GM23338 (cell line): ENCODE data around the gene CCNT2.

ENCODE experiments used
- CREB1 ChIP-seq: fragments of 250-450 bp; sonication (Bioruptor Pico); IDR thresholded peaks from 2 replicates; pipeline ENCODE4 v1.5.0; 2020; ENCODE audit warnings: low read depth, mild to moderate bottlenecking, moderate library complexity
- EZH2 ChIP-seq: fragments of 200-600 bp; sonication (generic); IDR thresholded peaks from one replicate; pipeline ENCODE4 v1.8.0; 2017; ENCODE audit warnings: antibody characterized with exemption, mild to moderate bottlenecking, low read depth; ENCODE audit not compliant: unreplicated experiment
- EZH2phosphoT487 ChIP-seq: fragments of 200-600 bp; sonication (generic); IDR thresholded peaks from one replicate; pipeline ENCODE4 v1.8.1; 2018; ENCODE audit warnings: antibody characterized with exemption; ENCODE audit not compliant: unreplicated experiment
- JUNB ChIP-seq: IDR thresholded peaks from one replicate; pipeline ENCODE4 v1.6.1; 2016; ENCODE audit warnings: antibody characterized with exemption; ENCODE audit not compliant: unreplicated experiment
- NANOG ChIP-seq: IDR thresholded peaks from 2 replicates; pipeline ENCODE4 v1.6.1; 2016; ENCODE audit warnings: antibody characterized with exemption, borderline replicate concordance
- POLR2AphosphoS5 ChIP-seq: IDR thresholded peaks from 2 replicates; pipeline ENCODE4 v1.6.1; 2016; ENCODE audit warnings: antibody characterized with exemption, low read depth
- STAT1 ChIP-seq: IDR thresholded peaks from one replicate; pipeline ENCODE4 v1.6.1; 2016; ENCODE audit warnings: antibody characterized with exemption; ENCODE audit not compliant: unreplicated experiment
- ZNF114 ChIP-seq: fragments of 250-450 bp; sonication (Bioruptor Pico); IDR thresholded peaks from 2 replicates; pipeline ENCODE4 v1.5.0; 2020; ENCODE audit warnings: mild to moderate bottlenecking, moderate library complexity
- ZNF331 ChIP-seq: fragments of 250-450 bp; sonication (Bioruptor Pico); IDR thresholded peaks from 2 replicates; pipeline ENCODE4 v1.5.0; 2020; ENCODE audit warnings: low read depth, mild to moderate bottlenecking, moderate library complexity
- TF ChIP-seq, protein P1 (sequence below), 2 experiments: fragments of 200-600 bp in 1 of 2; sonication (generic) in 1 of 2; conservative IDR thresholded peaks; 2 replicates each; pipeline versions ENCODE4 v1.5.1 to v1.6.1; 2016 to 2017; ENCODE audit warnings: antibody characterized with exemption in 2 of 2, low read depth in 2 of 2, mild to moderate bottlenecking in 2 of 2, moderate library complexity in 1 of 2
- TF ChIP-seq, protein P2 (sequence below): IDR thresholded peaks from one replicate; pipeline ENCODE4 v1.6.1; 2018; ENCODE audit warnings: antibody characterized with exemption; ENCODE audit not compliant: unreplicated experiment
- TF ChIP-seq, protein P3 (sequence below): IDR thresholded peaks from 2 replicates; pipeline ENCODE4 v1.6.1; 2016; ENCODE audit warnings: antibody characterized with exemption
- TF ChIP-seq, protein P4 (sequence below): fragments of 250-450 bp; sonication (Bioruptor Pico); IDR thresholded peaks from 2 replicates; pipeline ENCODE4 v1.5.0; 2020; ENCODE audit warnings: mild to moderate bottlenecking, moderate library complexity

DNA sequence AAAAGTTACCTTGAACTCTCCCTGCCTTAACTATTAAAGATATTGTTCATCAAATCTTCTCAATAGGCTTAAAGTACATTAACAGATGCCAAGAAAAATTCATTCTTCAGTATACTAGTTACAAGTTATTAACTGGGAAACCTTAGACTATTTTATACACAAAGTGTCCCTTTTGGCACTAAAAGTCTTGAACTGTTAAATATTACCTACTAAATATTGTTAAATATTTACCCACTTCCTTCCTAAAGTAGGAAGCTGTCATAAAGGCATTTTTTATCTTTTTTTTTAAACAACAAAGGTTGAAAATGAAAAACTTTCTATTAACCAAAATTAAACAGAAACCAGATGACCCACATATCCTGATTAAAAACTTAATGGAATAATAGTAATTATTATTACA lies 19.4 kb upstream of the CCNT2 start:
- no peak for TF ChIP-seq EZH2
- TF ChIP-seq, protein P1, sequence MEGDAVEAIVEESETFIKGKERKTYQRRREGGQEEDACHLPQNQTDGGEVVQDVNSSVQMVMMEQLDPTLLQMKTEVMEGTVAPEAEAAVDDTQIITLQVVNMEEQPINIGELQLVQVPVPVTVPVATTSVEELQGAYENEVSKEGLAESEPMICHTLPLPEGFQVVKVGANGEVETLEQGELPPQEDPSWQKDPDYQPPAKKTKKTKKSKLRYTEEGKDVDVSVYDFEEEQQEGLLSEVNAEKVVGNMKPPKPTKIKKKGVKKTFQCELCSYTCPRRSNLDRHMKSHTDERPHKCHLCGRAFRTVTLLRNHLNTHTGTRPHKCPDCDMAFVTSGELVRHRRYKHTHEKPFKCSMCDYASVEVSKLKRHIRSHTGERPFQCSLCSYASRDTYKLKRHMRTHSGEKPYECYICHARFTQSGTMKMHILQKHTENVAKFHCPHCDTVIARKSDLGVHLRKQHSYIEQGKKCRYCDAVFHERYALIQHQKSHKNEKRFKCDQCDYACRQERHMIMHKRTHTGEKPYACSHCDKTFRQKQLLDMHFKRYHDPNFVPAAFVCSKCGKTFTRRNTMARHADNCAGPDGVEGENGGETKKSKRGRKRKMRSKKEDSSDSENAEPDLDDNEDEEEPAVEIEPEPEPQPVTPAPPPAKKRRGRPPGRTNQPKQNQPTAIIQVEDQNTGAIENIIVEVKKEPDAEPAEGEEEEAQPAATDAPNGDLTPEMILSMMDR (conservative IDR thresholded peaks at IDR 0.05; ENCODE audit: low read depth in 2 of 2): no peak
- TF ChIP-seq POLR2AphosphoS5: no peak
- TF ChIP-seq, protein P2, sequence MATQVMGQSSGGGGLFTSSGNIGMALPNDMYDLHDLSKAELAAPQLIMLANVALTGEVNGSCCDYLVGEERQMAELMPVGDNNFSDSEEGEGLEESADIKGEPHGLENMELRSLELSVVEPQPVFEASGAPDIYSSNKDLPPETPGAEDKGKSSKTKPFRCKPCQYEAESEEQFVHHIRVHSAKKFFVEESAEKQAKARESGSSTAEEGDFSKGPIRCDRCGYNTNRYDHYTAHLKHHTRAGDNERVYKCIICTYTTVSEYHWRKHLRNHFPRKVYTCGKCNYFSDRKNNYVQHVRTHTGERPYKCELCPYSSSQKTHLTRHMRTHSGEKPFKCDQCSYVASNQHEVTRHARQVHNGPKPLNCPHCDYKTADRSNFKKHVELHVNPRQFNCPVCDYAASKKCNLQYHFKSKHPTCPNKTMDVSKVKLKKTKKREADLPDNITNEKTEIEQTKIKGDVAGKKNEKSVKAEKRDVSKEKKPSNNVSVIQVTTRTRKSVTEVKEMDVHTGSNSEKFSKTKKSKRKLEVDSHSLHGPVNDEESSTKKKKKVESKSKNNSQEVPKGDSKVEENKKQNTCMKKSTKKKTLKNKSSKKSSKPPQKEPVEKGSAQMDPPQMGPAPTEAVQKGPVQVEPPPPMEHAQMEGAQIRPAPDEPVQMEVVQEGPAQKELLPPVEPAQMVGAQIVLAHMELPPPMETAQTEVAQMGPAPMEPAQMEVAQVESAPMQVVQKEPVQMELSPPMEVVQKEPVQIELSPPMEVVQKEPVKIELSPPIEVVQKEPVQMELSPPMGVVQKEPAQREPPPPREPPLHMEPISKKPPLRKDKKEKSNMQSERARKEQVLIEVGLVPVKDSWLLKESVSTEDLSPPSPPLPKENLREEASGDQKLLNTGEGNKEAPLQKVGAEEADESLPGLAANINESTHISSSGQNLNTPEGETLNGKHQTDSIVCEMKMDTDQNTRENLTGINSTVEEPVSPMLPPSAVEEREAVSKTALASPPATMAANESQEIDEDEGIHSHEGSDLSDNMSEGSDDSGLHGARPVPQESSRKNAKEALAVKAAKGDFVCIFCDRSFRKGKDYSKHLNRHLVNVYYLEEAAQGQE: no peak
- no peak for TF ChIP-seq EZH2phosphoT487
- TF ChIP-seq, protein P3, sequence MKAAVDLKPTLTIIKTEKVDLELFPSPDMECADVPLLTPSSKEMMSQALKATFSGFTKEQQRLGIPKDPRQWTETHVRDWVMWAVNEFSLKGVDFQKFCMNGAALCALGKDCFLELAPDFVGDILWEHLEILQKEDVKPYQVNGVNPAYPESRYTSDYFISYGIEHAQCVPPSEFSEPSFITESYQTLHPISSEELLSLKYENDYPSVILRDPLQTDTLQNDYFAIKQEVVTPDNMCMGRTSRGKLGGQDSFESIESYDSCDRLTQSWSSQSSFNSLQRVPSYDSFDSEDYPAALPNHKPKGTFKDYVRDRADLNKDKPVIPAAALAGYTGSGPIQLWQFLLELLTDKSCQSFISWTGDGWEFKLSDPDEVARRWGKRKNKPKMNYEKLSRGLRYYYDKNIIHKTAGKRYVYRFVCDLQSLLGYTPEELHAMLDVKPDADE: no peak
- TF ChIP-seq ZNF114 (CRISPR knock-in tag): no peak
- no peak for TF ChIP-seq STAT1
- TF ChIP-seq, protein P4, sequence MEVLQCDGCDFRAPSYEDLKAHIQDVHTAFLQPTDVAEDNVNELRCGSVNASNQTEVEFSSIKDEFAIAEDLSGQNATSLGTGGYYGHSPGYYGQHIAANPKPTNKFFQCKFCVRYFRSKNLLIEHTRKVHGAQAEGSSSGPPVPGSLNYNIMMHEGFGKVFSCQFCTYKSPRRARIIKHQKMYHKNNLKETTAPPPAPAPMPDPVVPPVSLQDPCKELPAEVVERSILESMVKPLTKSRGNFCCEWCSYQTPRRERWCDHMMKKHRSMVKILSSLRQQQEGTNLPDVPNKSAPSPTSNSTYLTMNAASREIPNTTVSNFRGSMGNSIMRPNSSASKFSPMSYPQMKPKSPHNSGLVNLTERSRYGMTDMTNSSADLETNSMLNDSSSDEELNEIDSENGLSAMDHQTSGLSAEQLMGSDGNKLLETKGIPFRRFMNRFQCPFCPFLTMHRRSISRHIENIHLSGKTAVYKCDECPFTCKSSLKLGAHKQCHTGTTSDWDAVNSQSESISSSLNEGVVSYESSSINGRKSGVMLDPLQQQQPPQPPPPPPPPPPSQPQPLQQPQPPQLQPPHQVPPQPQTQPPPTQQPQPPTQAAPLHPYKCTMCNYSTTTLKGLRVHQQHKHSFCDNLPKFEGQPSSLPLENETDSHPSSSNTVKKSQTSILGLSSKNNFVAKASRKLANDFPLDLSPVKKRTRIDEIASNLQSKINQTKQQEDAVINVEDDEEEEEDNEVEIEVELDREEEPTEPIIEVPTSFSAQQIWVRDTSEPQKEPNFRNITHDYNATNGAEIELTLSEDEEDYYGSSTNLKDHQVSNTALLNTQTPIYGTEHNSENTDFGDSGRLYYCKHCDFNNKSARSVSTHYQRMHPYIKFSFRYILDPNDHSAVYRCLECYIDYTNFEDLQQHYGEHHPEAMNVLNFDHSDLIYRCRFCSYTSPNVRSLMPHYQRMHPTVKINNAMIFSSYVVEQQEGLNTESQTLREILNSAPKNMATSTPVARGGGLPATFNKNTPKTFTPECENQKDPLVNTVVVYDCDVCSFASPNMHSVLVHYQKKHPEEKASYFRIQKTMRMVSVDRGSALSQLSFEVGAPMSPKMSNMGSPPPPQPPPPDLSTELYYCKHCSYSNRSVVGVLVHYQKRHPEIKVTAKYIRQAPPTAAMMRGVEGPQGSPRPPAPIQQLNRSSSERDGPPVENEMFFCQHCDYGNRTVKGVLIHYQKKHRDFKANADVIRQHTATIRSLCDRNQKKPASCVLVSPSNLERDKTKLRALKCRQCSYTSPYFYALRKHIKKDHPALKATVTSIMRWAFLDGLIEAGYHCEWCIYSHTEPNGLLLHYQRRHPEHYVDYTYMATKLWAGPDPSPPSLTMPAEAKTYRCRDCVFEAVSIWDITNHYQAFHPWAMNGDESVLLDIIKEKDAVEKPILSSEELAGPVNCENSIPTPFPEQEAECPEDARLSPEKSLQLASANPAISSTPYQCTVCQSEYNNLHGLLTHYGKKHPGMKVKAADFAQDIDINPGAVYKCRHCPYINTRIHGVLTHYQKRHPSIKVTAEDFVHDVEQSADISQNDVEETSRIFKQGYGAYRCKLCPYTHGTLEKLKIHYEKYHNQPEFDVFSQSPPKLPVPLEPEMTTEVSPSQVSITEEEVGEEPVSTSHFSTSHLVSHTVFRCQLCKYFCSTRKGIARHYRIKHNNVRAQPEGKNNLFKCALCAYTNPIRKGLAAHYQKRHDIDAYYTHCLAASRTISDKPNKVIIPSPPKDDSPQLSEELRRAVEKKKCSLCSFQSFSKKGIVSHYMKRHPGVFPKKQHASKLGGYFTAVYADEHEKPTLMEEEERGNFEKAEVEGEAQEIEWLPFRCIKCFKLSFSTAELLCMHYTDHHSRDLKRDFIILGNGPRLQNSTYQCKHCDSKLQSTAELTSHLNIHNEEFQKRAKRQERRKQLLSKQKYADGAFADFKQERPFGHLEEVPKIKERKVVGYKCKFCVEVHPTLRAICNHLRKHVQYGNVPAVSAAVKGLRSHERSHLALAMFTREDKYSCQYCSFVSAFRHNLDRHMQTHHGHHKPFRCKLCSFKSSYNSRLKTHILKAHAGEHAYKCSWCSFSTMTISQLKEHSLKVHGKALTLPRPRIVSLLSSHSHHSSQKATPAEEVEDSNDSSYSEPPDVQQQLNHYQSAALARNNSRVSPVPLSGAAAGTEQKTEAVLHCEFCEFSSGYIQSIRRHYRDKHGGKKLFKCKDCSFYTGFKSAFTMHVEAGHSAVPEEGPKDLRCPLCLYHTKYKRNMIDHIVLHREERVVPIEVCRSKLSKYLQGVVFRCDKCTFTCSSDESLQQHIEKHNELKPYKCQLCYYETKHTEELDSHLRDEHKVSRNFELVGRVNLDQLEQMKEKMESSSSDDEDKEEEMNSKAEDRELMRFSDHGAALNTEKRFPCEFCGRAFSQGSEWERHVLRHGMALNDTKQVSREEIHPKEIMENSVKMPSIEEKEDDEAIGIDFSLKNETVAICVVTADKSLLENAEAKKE: no peak
- no peak for TF ChIP-seq NANOG
- TF ChIP-seq JUNB: no peak
- no peak for TF ChIP-seq ZNF331
- TF ChIP-seq CREB1 (CRISPR knock-in tag): no peak
